Rectal smooth muscle tissue (tissue), 1 donor: ENCODE data around the gene PFDN2.

ENCODE experiments used
- H3K27ac ChIP-seq: one replicate; pipeline ENCODE4 v1.7.0; 2013; ENCODE audit warnings: low read depth, low read length, inconsistent platforms
- H3K27me3 ChIP-seq: one replicate; pipeline ENCODE4 v1.7.0; 2013; ENCODE audit warnings: low read length; ENCODE audit not compliant: control insufficient read depth, insufficient read depth
- H3K36me3 ChIP-seq: one replicate; pipeline ENCODE4 v1.7.0; 2013; ENCODE audit warnings: low read length; ENCODE audit not compliant: control insufficient read depth, insufficient read depth
- H3K4me1 ChIP-seq: one replicate; pipeline ENCODE4 v1.7.0; 2013; ENCODE audit warnings: low read length; ENCODE audit not compliant: control insufficient read depth, insufficient read depth
- H3K4me3 ChIP-seq: one replicate; pipeline ENCODE4 v1.7.0; 2013; ENCODE audit warnings: low read length
- H3K9ac ChIP-seq: one replicate; pipeline ENCODE4 v1.7.0; 2013; ENCODE audit warnings: low read length

PFDN2 gene

GRCh38 chr1:161159087-161159912, 41.5 kb upstream of the PFDN2 start, which contains the start of gene USP21:
Gene USP21 (plus strand): TSS chr1:161159500. CDS start chr1:161160641, 1,141 bp downstream.
- H3K4me3 ChIP-seq = peak within 1 kb of the TSS; percentile 92
- no peaks in the 10 kb centered on the region for H3K27me3 ChIP-seq
- peak within 1 kb of the TSS; percentile 85 for H3K9ac ChIP-seq
- peaks cover 10% of the 10 kb centered on the region for H3K4me1 ChIP-seq
- peaks cover 6% of the 10 kb centered on the region for H3K36me3 ChIP-seq
- peak within 1 kb of the TSS; percentile 85 for H3K27ac ChIP-seq

- Histone ChIP-seq H3K36me3 (peaks cover 6% of the 10 kb centered on the region), H3K27ac (peak overlapping the region; percentile 85), H3K9ac (peak overlapping the region; percentile 61), H3K4me3 (peak overlapping the region; percentile 92), H3K4me1 (peaks cover 10% of the 10 kb centered on the region), H3K27me3 (no peaks in the 10 kb centered on the region)
These were observed 40.6 kb upstream of the PFDN2 start for GRCh38 chr1:161158316-161159010.

GRCh38 chr1:161157867-161158266, 40.0 kb upstream of the PFDN2 start:
- Histone ChIP-seq H3K4me1 (peaks cover 10% of the 10 kb centered on the region), H3K9ac (no peak overlapping the region), H3K36me3 (peaks cover 5% of the 10 kb centered on the region), H3K4me3 (no peak overlapping the region), H3K27ac (no peak overlapping the region), H3K27me3 (no peaks in the 10 kb centered on the region)

GRCh38 chr1:161153682-161154337, 36.0 kb upstream of the PFDN2 start, which contains the start of gene UFC1:
Gene UFC1 (plus strand): TSS chr1:161153978. CDS start chr1:161153998, 20 bp downstream.
- Histone ChIP-seq H3K36me3 (no peaks in the 10 kb centered on the region), H3K4me1 (peaks cover 2% of the 10 kb centered on the region), H3K27ac (peak within 1 kb of the TSS; percentile 94), H3K9ac (peak within 1 kb of the TSS; percentile 87), H3K4me3 (peak within 1 kb of the TSS; percentile 93), H3K27me3 (no peaks in the 10 kb centered on the region)

GRCh38 chr1:161153176-161153575, 35.3 kb upstream of the PFDN2 start:
- Histone ChIP-seq H3K27me3 (no peaks in the 10 kb centered on the region), H3K9ac (no peak overlapping the region), H3K36me3 (no peaks in the 10 kb centered on the region), H3K27ac (peak overlapping the region; percentile 9), H3K4me3 (peak overlapping the region; percentile 93), H3K4me1 (no peaks in the 10 kb centered on the region)

- H3K4me1 ChIP-seq = no peaks in the 10 kb centered on the region
- H3K27ac ChIP-seq = no peak overlapping the region
- no peaks in the 10 kb centered on the region for H3K36me3 ChIP-seq
- H3K9ac ChIP-seq = no peak overlapping the region
- no peaks in the 10 kb centered on the region for H3K27me3 ChIP-seq
- H3K4me3 ChIP-seq = no peak overlapping the region
These were observed 28.0 kb upstream of the PFDN2 start for GRCh38 chr1:161145832-161146231.

- Histone ChIP-seq H3K27ac (no peak overlapping the region), H3K4me1 (no peaks in the 10 kb centered on the region), H3K27me3 (no peaks in the 10 kb centered on the region), H3K4me3 (no peak overlapping the region), H3K36me3 (no peaks in the 10 kb centered on the region), H3K9ac (no peak overlapping the region)
These were observed 23.0 kb upstream of the PFDN2 start for GRCh38 chr1:161140755-161141400.

GRCh38 chr1:161139766-161140165, 21.9 kb upstream of the PFDN2 start:
- H3K4me1 ChIP-seq = no peaks in the 10 kb centered on the region
- H3K27ac ChIP-seq = no peak overlapping the region
- H3K4me3 ChIP-seq = no peak overlapping the region
- H3K36me3 ChIP-seq = no peaks in the 10 kb centered on the region
- no peak overlapping the region for H3K9ac ChIP-seq
- no peaks in the 10 kb centered on the region for H3K27me3 ChIP-seq

GRCh38 chr1:161138431-161138830, 20.6 kb upstream of the PFDN2 start:
- peaks cover 3% of the 10 kb centered on the region for H3K4me1 ChIP-seq
- no peak overlapping the region for H3K9ac ChIP-seq
- H3K27me3 ChIP-seq = no peaks in the 10 kb centered on the region
- no peaks in the 10 kb centered on the region for H3K36me3 ChIP-seq
- H3K4me3 ChIP-seq = no peak overlapping the region
- no peak overlapping the region for H3K27ac ChIP-seq

- Histone ChIP-seq H3K4me3 (no peak overlapping the region), H3K27ac (no peak overlapping the region), H3K9ac (no peak overlapping the region), H3K4me1 (peaks cover 4% of the 10 kb centered on the region), H3K36me3 (no peaks in the 10 kb centered on the region), H3K27me3 (no peaks in the 10 kb centered on the region)
These were observed 20.0 kb upstream of the PFDN2 start for GRCh38 chr1:161137881-161138280.

GRCh38 chr1:161133220-161133740, 15.4 kb upstream of the PFDN2 start:
- H3K4me1 ChIP-seq = peaks cover 4% of the 10 kb centered on the region
- peak overlapping the region; percentile 98 for H3K4me3 ChIP-seq
- peaks cover 3% of the 10 kb centered on the region for H3K36me3 ChIP-seq
- peak overlapping the region; percentile 67 for H3K9ac ChIP-seq
- H3K27ac ChIP-seq = peak overlapping the region; percentile 93
- no peaks in the 10 kb centered on the region for H3K27me3 ChIP-seq
